ENCODE measurements around the gene BMP7.
"Not testable (repeated sequence)": the region's sequence is repeated elsewhere in the genome, so short reads cannot be mapped to it uniquely, and the experiment has no call there.

BMP7 gene

GRCh38 chr20:57194154-57194553 is 72.3 kb downstream of the BMP7 start:
- DNase-seq (ENCODE audit: low read depth, low spot score) = no peak

DNA sequence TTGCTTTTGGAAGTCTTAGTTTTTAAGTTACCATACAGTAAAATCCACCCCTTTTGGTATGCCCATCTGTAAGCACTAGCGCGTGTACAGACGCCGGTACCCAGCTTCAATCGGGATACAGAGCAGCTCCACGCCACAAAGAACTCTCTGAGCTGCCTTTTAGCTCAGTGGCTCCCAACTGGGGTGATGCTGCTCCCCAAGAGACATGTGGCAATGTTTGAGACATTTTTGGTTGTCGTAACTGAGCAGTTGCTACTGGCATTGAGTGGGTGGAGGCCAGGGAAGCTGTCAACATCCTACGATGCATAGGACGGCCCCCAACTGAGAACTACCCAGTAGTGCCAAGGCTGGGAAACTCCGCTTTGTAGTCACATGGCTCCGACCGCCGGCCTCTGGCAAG is 73.3 kb downstream of the BMP7 start:
- DNase-seq (ENCODE audit: low read depth, low spot score) = no peak

- DNase-seq (ENCODE audit: low read depth, low spot score) = no peak
Measured at GRCh38 chr20:57192311-57192710, 74.1 kb downstream of the BMP7 start.

DNA sequence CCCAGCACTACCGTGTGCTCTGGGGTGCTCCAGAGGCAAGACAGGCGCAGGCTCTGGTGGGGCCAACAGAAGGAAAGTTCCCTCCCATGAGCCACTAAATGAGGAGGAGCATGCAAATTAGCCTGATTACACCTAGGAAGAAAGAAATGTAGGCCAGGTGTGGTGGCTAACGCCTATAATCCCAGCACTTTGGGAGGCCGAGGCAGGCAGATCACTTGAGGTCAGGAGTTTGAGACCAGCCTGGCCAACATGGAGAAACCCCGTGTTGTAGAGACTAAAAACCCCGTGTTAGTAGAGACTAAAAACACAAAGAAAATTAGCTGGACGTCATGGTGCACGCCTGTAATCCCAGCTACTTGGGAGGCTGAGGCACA is 75.2 kb downstream of the BMP7 start:
- not testable (repeated sequence) for DNase-seq (ENCODE audit: low read depth, low spot score)

GRCh38 chr20:57190536-57191264 is 75.7 kb downstream of the BMP7 start:
- no peak for DNase-seq (ENCODE audit: low read depth, low spot score)

DNA sequence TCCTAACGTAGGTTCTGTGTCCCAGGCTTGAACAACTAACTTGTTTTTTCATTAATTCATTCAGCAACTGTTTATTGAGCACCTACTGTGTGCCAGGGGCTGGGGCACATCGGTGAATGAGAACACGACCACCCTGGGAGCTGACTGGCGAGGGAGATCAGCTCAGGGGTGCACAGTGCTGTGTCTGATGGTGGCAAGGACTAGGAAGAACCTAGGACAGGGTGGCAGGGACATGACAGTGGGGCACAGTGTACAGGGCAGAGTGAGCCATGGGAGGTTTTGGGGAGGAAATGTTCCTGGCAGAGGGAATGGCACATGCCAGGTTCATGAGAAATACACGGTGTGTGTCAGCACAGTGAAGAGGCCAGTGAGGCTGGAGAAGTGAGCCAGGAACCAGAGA is 76.7 kb downstream of the BMP7 start:
- DNase-seq (ENCODE audit: low read depth, low spot score) = no peak

DNA sequence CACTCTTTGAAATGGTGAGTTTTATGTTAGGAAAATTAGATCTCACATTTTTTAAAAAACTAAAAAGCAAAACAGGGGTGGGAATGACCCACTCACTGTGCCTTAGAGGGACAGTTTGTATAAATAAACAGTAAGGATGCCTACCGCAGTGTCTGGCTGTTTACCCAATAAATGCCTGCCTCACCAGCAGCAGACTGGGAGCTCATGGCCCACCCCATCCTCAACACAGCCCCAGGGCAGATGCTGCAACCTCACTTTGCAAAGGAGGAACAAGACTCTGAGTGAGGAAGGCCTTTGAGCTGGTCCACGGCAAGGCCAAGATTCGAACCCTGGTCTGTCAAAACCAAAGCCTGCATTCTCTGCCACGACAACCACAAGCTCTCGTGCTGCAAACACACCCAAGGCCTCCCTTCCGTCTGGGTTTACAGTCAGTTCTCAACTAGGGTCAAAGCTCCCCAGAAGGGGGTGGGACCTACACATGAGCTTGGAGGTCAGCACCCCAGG is 77.8 kb downstream of the BMP7 start:
- no peak for DNase-seq (ENCODE audit: low read depth, low spot score)

DNA sequence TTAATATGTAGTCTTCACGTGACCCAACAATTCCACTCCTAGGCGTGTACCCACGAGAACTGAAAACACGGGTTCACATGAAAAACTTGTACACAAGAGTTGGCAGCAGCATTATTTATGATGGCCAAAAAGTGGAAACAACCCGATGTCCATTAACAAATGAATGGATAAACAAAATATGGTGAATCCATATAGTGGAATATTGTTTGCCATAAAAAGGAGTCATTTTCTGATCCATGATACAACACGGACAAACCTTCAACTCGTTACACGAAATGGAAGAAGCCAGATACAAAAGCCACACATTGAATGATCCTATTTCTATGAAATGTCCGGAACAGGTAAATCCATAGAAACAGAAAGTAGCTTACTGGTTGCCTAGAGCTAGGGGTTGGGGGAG is 78.4 kb downstream of the BMP7 start:
- DNase-seq (ENCODE audit: low read depth, low spot score) = no peak

- DNase-seq (ENCODE audit: low read depth, low spot score) = no peak
Measured at GRCh38 chr20:57187068-57187634, 79.3 kb downstream of the BMP7 start.

- DNase-seq (ENCODE audit: low read depth, low spot score) = no peak
Measured at GRCh38 chr20:57186192-57186591, 80.2 kb downstream of the BMP7 start.

- DNase-seq (ENCODE audit: low read depth, low spot score) = no peak
Measured at GRCh38 chr20:57185188-57185743, 81.2 kb downstream of the BMP7 start.

GRCh38 chr20:57183457-57184009 is 82.9 kb downstream of the BMP7 start:
- no peak for DNase-seq (ENCODE audit: low read depth, low spot score)

DNA sequence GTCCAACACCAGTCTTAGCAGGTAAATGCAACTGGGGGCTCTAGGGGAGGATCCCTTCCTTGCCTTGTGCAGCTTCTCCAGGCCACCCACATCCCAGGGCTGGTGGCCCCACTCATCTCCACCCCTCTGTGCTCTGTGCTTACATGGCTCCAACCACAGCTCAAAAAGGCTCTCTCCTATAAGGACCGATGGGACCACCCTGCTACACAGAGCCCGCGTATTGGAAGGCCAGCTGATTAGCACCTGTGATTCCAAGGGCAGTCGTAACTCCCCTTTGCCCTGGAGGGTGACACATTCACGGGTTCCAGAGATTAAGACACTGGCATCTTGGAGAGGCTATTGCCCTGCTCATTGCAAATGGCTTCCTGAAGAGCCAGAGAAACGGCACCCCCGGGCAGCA is 84.8 kb downstream of the BMP7 start:
- DNase-seq (ENCODE audit: low read depth, low spot score) = no peak

GRCh38 chr20:57180954-57181353 is 85.5 kb downstream of the BMP7 start:
- no peak for DNase-seq (ENCODE audit: low read depth, low spot score)

- no peak for DNase-seq (ENCODE audit: low read depth, low spot score)
Measured at GRCh38 chr20:57180387-57180786, 86.1 kb downstream of the BMP7 start.

DNA sequence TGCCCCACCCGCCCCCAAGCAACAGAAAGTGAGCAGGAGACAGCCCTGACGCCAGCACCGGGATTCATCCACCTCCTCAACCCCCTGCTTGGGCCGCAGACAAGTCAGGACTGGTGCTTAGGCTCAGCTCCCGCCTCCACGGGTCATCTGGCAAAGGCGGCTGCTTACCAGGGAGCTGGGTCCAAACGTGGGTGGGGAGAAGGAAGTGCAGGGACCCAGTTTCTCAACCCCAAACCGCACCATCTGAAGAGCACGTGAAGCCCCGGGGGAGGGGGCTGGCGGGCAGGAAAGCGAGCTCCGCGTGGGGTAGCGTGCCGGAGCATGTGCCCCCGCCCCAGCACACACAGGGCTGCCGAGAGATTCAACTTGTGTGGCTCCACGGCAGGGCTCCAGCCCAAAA is 87.2 kb downstream of the BMP7 start:
- no peak for DNase-seq (ENCODE audit: low read depth, low spot score)

DNA sequence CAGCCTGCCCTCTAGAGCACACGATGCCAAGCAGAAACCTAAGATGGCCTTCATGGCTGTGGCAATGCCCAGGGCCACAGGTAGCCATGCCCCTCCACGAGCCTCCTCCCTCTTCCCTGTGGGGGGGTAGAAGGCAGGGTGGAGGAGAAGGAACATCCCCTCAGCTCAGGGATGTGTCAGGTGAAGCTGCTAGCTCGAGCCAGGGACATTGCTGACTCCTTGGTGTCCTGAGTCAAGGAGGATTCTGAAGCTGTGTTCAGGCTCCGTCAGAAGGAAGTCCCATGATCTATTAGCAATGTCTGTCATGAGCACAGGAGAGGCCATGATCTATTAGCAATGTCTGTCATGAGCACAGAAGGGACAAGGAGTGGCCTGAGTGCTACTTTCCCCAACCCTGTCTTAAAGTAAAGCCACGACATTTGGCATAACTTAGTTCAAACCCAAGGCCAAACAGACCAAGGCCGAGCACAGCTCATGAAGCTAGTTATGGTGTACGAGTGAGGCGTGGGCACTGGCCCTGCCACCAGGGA is 87.8 kb downstream of the BMP7 start:
- DNase-seq (ENCODE audit: low read depth, low spot score) = no peak

- no peak for DNase-seq (ENCODE audit: low read depth, low spot score)
Measured at GRCh38 chr20:57177636-57178280, 88.7 kb downstream of the BMP7 start.

- DNase-seq (ENCODE audit: low read depth, low spot score) = no peak
Measured at GRCh38 chr20:57176842-57177241, 89.6 kb downstream of the BMP7 start.

GRCh38 chr20:57175397-57176010 is 90.9 kb downstream of the BMP7 start:
- no peak for DNase-seq (ENCODE audit: low read depth, low spot score)

DNA sequence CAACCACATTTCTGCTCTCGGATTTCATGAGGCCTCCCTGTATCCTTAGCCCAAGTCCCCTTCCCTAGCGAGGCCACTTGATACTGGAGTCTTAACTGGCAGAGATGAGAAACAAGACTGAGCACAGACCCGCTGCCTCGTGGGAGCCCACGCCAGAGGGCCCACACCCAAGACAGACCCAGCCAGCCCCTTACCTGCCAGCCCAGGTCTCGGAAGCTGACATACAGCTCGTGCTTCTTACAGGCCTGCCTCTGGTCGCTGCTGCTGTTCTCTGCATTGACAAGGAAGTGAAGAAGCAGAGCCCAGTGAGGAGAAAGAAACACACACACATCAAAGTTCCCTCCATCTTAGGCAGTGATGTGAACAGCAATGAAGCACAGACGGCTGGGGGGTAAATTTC is 91.7 kb downstream of the BMP7 start:
- DNase-seq (ENCODE audit: low read depth, low spot score) = no peak

GRCh38 chr20:57173986-57174385 is 92.5 kb downstream of the BMP7 start:
- no peak for DNase-seq (ENCODE audit: low read depth, low spot score)
